Measurements from ENCODE around the gene SLIT3.

- TF ChIP-seq RARB (CRISPR knock-in tag; IDR thresholded peaks at IDR 0.05) (no peak), PATZ1 (CRISPR knock-in tag; IDR thresholded peaks at IDR 0.05; ENCODE audit: borderline replicate concordance) (no peak), ARNTL (CRISPR knock-in tag; IDR thresholded peaks at IDR 0.05; ENCODE audit: borderline replicate concordance, low read depth) (no peak)
Measured at GRCh38 chr5:168819004-168819621, 481.8 kb downstream of the SLIT3 start.

Measured in SK-N-SH treated with all-trans-retinoic acid at 6 μM for 48 hours (cell line).